Kidney capillary endothelial cell (primary cell): ENCODE results near the gene ANTXR2.
"Not testable (repeated sequence)": the region's sequence is repeated elsewhere in the genome, so short reads cannot be mapped to it uniquely, and the experiment has no call there.

Source experiments
- DNase-seq: peaks from one replicate; pipeline ENCODE4 v3.0.0-alpha.2; 2018; ENCODE audit warnings: low spot score

ANTXR2 gene

DNA sequence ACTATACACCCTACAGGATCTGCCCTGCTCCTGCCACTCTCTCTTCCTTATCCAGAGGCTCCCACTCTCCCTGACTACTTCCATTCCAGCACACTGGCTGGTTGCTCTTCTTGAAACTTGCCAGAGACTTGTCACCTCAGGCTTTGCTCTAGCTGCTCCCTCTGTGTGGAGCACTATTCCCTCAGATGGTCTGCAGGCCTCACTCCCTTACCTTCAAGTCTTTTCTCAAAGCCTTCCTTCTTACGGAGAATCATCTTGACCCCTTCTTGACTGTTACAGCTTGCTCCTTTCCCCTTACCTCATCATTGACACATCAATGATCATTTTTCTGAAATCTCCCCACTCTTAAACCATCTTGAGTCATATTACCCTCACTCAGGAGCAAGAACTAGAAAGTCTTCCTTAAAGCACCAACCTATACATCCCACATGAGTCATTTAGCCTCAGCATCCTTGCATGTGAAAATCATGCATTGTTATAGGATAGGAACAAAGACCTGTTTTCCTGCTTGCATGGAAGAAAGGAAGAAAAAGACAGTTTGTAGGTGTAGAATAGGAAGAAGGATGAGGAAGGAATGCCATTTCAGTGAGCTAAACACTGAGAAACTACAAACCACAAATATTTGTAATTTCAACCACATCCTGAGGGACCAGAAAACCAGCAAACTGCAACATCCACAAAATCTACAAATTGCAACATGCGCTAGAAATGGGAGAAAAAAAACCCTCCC, 55.7 kb downstream of the ANTXR2 start:
- DNase-seq, result no peak

DNA sequence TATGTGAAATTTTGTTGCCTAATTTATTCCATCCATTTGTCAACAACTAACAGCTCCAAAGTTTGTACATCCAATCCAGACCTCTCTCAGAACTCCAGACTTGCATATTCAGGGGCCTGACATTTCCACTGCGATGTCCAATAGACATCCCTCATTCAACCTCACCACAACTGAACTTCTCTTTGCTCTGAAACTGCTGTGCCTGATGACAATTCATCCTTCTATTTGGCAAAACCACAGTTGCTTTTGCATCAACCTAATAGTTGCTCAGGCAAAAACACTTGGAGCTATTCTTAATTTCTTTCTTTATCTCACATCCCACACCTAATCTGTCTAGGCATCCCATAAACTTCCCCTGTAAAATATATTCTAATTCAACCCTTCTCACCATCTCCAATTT, 56.5 kb downstream of the ANTXR2 start:
- no peak for DNase-seq

DNA sequence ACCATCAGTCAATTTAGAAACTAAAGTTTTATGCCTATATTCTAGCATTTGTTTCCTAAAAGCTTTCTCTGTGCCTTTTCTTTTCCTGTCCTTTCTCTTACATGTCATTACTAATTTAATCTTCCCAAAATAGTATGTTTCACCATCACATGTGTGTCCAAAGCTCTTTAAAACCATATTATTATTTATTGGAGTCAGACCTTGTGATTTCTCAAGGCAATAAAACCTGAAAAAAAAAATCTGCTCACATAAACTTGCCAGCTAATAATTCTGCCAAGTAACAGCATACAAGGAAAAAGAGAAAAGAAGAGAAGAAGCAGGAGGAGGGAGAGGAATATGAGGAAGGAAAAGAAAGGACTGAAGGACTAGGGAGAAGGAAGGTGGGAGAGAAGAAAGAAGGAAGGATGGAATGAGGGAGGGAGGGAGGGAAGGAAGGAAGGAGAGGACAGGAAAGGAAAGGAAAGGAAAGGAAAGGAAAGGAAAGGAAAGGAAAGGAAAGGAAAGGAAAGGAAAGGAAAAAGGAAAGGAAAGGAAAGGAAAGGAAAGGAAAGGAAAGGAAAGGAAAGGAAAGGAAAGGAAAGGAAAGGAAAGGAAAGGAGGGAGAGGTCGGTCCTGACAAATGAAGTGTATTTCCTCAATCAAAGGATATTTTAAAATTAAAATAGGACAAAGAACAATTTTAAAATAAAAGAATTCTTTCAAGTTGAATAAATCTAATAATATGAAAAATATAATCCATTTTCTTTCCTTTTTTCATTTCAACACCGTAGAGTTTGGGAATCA, 57.4 kb downstream of the ANTXR2 start:
- no peak for DNase-seq

DNA sequence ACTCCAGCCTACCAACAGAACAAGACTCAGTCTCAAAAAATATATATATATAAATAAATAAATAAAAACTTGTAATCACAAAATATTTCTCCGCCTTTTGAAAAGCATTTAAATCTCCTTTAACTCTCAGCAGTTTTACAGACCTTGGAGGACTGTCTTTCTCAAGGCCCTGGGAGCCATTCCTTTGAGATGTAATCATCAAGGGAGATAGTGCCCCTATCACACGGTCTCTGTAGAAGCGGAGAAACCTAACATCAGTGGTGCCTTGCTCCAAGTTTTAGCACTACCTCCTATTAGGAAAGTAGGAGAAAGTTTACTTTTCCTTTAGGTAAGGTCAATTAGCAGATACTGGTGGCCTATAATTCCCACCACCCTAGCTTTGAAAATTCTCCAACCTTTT, 58.5 kb downstream of the ANTXR2 start:
- DNase-seq, result no peak

DNA sequence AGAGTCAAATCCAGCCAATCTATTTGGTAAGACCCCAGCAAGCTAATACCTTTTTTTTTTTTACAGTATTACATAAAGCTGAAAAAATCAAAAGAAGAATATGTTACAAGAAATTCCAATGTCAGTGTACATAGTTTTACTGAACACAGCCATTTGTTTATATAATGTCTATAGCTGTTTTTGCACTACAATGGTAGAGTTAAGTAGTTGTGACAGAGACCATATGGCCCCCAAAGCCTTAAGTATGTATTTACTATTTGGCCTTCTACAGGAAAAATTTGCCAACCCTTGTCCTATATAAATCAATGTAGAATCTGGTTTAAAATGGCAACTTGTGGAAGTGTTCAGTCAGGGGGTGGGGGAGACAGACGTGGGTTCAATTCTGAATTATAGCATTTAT, 60.7 kb downstream of the ANTXR2 start:
- no peak for DNase-seq

DNA sequence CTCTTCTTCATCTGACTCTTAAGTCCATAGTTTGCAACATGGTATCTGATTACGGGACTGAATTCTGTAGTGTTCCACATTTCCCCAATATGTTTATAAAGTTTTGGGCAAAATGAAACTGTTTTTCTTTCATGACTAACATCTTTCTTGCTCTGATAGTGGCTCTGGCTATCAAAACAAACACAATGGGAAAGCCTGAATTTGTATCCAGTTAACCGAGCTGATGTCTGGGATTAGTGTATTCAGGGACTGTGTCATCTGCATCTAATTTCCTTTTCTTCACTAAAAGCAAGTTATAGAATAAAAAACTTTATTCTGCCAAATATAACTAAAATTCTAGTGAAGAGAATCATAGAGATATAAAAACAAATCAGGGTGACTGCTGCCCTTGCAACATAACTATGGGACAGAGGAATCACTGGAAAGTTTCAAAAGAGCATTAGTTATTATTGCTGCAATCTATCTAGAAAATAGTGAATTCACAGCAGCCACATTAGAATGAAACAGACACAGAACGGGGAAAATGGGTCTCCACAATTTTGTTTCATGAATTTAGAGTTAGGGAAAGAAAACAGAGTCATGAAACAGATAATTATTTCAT, 61.3 kb downstream of the ANTXR2 start:
- no peak for DNase-seq

DNA sequence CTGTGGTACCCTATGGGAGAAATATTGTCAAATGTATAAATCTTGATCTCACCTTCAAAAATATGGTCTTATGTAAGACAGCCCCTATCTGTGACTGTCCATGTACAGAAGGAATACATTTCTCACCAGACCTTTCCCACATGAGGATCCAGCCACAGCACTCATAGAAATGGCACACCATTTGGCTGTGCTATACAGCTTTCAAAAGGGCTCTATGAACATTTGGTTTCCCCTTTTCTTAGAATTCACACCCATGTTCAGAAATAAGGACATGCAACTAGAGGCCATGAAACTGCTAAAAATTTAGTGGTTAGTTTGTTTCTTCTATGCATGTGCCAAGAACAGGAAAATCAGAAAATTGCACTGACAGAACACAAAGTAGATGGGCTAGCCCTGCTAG, 62.7 kb downstream of the ANTXR2 start:
- no peak for DNase-seq

DNA sequence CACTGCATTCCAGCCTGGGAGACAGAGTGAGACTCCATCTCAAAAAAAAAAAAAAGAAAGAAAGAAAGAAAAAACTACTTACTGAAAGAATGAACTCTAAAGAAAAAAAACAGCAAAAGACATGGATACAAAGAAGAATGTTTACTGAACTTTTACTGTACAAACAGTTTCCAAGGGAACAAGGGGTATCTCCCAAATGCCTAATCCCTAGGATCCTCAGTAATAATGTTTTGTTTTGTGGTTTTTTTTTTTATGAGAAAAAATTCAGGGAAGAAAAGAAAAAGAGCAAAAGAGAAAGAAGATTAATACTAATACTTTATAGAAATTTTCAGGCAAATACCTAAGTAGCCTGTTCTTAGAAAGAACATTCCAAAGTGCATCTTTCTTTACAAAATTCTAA, 63.2 kb downstream of the ANTXR2 start:
- DNase-seq, result no peak

DNA sequence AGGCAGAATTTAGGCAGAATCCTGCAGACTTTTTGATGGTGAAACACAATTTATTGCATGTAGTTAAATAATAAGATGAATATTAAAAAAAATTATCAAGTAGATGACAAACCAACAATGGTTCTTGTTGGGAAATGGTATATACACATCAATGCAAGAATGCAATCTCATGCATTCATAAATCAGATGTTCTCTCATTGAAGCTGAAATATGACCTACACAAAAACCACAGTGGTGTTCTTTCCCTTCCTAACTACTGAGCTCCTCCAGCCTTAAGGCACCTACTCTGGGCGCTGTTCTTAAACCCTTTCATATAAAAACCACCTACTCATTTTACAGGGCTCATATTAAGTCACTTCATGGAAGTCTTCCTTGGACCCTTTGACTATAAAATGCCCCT, 64.1 kb downstream of the ANTXR2 start:
- DNase-seq, result no peak

DNA sequence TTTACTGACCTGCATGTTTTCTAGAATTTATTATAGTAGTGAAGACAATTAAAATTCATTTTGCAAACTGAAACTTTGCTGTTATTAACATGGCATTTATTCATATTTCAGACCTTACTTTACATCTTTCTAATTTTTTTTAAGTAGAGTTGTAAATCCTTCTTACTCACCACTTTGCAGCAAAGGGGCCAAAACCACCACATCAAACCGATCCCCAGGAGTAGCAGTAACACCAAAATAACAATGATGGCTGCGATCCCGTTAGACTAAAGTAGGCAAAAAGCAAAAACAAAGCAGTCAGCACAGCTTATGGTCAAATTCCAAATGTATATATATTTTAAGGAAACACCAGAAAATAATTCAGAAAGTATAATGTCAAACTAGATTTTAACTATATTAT, 64.7 kb downstream of the ANTXR2 start:
- no peak for DNase-seq

DNA sequence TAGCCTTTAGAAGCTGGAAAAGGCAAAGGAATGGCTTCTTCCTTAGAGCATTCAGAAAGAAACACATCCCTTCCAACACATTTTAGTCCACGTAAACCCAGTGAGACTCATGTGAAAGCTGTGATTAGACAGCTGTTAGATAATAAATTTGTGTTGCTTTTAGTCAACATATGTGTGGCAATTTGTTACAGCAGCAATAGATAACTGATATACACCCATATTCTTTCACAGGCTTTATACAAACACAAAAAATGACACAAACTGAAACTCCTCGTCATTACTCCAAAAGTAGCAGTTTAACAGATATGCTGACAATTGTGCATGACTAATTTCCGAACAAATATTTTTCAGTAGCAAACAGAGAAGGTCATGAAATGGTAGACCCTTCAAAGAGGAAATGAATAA, 65.3 kb downstream of the ANTXR2 start:
- DNase-seq, result peak; percentile 63

DNA sequence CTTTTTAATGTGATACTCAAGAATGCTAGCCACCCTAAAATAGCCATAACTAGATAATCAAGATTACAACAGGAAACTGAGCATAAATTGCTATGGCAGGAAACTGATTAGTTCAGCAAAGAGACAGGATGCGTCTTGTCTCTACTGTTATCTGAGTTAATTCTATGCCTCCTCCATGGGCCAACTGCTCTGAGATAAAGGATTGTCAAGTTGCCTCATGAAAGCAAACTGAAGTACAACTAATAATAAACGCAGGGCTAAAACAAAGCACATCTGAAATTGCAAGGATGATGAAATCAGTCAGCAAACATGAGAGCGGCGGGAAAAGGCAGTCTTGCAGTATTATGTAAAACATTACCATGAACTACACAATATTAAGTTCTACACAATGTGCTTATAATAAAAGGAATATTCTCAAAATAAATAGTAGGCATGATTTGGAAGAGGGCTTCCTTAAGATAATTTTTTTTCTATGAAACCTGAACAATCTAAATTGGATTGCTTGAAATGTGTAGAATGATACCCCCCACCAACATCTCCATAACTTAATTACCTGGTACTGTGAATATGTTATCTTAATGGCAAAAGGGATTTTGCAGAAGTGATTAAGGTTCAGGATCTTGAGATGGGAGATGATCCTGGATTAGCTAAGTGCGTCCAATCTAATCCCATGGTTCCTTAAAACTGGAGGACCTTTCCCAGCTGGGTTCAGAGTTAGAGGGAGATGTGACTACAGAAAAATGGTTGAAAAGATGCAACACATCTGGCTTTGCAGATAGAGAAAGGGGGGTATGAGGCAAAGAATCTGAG, 65.9 kb downstream of the ANTXR2 start:
- peak; percentile 40 for DNase-seq

DNA sequence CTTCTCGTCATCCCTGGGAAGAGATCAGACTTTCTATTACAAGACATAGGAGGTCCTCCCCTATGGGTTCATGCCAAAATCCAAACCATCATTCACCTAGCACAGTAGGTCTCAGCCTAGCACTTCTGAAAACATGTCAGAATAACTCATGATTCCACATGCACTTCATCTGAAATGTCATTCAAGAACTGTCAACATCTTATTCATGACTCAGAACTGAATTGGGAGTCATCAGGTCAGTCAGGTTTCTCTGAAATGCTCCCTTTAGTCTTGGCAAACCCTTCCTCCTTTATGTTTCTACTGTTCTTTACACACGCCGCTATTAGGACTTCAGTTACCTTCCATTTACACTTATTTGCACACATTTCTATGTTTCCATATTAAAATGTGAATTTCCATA, 67.2 kb downstream of the ANTXR2 start:
- no peak for DNase-seq

DNA sequence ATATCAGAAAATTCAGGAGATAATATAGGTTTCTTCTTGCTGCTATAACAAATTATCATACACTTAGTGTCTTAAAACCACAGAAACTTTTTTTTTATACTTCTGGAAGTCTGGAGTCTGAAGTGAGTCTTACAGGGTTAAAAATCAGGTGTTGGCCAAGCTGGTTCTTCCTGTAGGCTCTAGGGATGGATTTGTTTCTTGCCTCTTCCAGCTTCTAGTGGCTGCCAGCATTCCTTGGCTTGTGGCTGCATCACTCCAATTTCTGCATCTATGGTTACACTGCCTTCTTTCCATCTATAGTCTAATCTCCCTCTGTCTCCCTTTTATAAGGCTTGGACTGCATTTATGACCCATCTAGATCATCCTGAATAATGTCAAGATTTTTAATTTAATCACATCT, 68.7 kb downstream of the ANTXR2 start:
- no peak for DNase-seq

DNA sequence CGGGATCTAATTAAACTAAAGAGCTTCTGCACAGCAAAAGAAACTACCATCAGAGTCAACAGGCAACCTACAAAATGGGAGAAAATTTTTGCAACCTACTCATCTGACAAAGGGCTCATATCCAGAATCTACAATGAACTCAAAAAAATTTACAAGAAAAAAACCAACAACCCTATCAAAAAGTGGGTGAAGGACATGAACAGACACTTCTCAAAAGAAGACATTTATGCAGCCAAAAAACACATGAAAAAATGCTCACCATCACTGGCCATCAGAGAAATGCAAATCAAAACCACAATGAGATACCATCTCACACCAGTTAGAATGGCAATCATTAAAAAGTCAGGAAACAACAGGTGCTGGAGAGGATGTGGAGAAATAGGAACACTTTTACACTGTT, 70.5 kb downstream of the ANTXR2 start:
- not testable (repeated sequence) for DNase-seq

DNA sequence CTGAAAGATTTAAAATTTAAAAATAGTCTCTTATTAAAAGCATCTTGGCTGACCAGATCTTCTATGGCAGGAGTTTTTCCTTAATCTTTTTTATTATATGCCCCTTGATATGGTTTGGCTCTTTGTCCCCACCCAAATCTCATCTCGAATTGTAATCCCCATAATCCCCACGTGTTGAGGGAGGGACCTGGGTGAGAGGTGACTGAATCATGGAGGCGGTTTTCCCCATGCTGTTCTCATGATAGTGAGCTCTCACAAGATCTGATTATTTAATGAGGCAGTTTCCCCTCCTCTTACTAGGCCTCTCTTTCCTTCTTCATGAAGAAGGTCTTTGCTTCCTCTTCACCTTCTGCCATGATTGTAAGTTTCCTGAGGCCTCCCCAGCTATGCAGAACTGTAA, 74.0 kb downstream of the ANTXR2 start:
- DNase-seq, result not testable (repeated sequence)

DNA sequence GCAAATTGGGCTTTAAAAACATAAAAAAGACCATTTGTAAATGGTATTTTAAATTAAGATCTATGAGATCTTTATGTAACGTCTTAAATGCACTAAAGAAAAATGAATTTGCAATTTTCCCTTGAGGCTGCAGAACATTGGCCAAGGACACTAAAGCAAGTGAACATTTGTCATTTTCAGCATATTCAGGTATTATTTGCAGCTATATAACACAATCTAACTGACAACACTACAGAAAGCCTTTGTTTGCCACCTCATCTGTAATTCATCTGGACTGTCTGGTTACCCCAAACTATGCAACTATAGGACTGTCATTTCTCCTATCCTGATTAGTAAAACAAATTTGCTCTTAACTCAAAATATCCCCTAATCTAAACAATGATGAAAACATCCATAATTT, 74.8 kb downstream of the ANTXR2 start:
- DNase-seq, result no peak

DNA sequence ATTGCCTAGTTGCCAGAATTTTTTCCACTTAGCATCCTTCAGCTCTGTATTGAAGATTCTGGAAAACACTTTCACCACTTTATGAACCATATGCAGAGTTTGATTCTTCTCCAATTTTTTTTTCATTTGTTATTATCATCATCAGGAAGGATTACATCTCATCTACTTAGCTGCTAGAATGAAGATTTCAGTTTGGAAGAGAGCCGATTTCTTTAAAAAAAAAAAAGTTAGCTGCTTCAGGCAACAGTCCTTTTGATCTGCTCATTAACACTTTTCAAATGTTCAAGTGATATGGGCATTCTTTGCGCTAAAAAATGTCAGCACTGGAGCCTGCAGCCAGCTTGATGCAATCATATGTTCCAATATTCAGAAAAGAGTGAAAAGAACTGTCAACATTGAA, 76.2 kb downstream of the ANTXR2 start:
- no peak for DNase-seq

DNA sequence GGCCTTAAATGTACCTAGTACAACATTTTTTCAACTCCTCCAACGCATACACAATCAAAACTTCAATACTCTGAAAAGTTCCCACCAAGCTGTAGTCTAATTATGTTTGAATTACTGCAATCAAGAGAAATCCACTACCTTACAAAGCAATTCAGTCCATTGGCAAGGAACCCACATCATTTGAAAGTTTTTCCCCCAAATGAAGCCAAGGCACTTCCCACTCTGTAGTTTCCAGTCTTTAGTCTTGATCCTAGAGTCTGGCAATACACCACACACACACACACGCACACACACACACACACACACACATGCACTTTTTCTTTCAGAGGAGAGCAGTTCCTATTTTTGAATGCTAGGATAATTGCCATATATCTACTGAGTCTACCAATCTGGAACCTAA, 79.6 kb downstream of the ANTXR2 start:
- no peak for DNase-seq

DNA sequence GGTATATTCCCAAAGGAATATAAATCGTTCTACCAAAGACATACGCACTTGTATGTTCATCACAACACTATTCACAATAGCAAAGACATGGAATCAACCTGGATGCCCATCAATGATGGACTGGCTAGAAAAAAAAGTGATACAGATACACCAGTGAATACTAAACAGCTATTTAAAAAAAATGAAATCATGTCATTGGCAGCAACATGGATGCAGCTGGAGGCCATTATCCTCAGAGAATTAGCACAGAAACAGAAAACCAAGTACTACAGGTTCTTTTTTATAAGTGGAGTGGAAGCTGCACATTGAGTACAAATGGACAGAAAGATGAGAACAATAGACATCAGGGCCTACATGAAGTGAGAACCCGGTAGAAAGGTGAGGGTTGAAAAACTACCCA, 81.4 kb downstream of the ANTXR2 start:
- DNase-seq, result no peak

DNA sequence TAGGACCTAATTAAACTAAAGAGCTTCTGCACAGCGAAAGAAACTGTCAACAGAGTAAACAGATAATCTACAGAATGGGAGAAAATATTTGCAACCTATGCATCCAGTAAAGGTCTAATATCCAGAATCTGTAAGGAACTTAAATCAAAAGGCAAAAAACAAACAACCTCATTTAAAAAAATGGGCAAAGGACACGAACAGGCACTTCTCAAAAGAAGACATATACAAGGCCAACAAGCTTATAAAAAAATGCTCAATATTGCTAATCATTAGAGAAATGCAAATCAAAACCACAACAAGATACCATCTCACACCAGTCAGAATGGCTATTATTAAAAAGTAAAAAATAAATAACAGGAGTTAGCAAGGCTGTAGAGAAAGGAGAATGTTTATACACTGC, 81.9 kb downstream of the ANTXR2 start:
- not testable (repeated sequence) for DNase-seq

DNA sequence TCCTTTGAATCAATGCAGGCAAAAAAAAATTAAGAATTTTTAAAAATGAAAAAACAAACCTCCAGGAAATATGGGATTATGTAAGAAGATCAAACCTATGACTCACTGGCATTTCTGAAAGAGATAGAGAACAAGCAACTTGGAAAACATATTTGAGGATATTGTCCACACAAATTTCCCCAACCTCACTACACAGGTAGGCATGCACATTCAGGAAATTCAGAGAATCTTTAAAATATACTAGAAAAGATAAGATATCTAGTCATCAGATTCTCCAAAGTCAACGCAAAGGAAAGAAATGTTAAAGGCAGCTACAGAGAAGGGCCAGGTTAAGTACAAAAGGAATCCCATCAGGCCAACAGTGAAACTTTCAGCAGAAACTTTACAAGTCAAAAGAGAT, 85.6 kb downstream of the ANTXR2 start:
- DNase-seq, result no peak

DNA sequence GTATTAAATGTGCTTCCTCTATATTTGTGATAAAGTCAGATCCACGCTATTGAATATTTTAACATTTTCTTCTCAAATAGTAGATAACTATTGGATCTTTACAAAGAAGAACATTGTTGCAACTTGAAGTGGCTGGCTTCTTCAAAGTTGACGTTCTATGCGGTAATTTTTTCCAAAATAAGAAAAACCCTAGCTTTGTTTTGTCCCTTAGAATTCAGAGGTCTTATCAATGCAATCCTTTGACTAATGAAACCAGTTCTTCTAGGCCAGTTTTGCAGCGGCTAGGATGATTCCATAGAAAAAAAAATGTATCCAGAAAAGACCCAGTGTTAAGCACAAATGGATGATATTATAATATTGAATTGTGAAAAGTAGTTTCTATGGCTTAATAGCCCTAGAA, 89.6 kb downstream of the ANTXR2 start:
- no peak for DNase-seq
